GM12875 (cell line): Measurements from ENCODE around the gene HCFC1R1.
"Not testable (repeated sequence)": the region's sequence is repeated elsewhere in the genome, so short reads cannot be mapped to it uniquely, and the experiment has no call there.

Source experiments
- H3K4me3 ChIP-seq: one replicate; pipeline ENCODE4 v1.5.1; 2011; ENCODE audit warnings: low read depth, low read length, control low read depth
- TF ChIP-seq, protein P1 (sequence below): IDR thresholded peaks from 2 replicates; pipeline ENCODE4 v1.5.1; 2011; ENCODE audit warnings: low read depth, mild to moderate bottlenecking, control low read depth, inconsistent platforms, low read length, moderate library complexity, borderline replicate concordance; ENCODE audit not compliant: insufficient read depth

Gene HCFC1R1

DNA sequence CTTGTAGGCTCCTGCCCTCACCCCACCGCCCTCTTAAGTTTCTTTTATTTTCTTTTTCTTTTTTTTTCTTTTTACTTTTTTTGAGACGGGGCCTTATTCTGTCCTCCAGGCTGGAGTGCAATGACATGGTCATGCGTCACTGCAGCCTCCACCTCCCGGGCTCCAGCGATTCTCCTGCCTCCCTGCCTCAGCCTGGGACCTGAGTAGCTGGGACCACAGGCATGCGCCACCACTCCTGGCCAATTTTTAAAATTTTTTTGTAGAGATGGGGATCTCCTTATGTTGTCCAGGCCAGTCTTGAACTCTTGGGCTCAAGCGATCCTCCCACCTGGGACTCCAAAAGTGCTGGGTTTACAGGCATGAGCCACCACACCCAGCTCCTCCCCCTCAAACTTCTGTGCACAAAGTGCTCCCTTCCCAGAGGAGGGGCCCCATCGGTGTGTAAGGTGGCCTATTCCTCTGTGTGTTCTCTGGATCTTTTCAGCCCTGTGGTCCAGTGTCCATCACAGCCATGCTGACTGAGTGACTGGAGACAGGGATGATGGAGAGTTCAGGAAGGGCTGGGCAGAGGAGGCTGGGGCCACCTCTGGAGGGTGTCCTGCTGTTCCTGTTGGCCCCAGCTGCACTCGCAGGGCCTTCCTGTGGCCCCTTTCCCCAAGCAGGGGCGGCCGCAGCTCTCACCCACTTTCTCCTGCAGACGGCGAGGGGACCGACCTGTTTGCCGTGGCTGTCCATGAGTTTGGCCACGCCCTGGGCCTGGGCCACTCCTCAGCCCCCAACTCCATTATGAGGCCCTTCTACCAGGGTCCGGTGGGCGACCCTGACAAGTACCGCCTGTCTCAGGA lies 32.8 kb upstream of the HCFC1R1 start:
- TF ChIP-seq, protein P1, sequence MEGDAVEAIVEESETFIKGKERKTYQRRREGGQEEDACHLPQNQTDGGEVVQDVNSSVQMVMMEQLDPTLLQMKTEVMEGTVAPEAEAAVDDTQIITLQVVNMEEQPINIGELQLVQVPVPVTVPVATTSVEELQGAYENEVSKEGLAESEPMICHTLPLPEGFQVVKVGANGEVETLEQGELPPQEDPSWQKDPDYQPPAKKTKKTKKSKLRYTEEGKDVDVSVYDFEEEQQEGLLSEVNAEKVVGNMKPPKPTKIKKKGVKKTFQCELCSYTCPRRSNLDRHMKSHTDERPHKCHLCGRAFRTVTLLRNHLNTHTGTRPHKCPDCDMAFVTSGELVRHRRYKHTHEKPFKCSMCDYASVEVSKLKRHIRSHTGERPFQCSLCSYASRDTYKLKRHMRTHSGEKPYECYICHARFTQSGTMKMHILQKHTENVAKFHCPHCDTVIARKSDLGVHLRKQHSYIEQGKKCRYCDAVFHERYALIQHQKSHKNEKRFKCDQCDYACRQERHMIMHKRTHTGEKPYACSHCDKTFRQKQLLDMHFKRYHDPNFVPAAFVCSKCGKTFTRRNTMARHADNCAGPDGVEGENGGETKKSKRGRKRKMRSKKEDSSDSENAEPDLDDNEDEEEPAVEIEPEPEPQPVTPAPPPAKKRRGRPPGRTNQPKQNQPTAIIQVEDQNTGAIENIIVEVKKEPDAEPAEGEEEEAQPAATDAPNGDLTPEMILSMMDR, result no peak

DNA sequence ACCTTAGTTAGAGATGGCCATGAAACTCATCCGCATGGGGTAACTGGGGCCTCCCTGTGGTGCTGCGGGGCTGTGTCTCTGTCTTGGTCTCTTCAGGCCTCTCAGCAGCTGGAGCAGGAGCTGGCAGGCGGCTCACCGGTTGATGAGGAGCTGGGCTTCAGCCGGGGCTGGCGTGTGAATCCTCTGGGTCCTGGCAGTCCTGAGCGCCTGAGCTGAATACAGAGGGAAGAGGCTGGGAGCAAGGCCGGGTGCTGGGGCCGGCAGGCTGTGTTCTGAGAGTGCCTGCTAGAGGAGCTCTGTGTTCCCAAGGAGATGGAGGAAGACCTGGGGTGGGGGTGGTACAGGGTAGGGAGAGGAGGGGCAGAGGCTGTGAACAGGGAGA lies 32.0 kb upstream of the HCFC1R1 start:
- not testable (repeated sequence) for H3K4me3 ChIP-seq

More for the DNA sequence above, 32.8 kb upstream of the HCFC1R1 start:
- H3K4me3 ChIP-seq, result no peak overlapping the region

DNA sequence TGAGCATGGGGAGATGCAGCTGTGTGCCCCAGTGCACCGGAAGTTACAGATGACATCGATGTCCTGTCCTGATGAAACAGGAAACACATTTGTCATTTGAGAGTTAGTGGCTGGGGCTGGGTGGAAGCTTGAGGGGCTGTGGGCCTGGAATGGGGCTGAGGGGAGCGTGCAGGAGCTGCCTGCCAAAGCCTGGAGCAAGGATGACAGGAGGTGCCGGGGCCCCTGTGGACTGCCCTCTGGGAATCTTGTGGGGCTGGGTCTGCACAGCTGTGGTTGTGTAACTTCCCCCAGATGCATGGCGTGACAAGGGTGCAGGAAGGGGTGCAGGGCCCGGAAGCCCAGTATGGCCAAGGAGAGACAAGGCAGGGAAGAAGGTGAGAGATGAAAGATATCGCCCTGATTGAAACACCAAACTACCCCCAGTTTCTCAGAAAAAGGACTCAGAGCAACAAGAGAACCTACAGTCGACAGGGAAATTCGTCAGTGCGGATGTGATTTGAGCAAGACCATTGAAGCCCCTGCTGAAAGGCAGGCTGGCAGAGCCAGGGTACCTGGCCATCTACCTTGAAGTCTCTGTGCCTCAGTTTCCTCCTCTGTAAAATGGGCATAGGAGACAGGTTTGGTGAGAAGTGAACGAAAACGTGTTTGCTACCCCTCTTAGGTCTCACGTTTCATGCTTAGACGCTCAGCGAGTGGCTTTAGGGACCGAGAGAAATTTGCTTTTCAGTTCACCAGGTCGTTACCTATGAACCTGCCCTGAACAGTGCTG lies 31.4 kb upstream of the HCFC1R1 start:
- TF ChIP-seq, protein P1, result no peak
- no peak overlapping the region for H3K4me3 ChIP-seq

DNA sequence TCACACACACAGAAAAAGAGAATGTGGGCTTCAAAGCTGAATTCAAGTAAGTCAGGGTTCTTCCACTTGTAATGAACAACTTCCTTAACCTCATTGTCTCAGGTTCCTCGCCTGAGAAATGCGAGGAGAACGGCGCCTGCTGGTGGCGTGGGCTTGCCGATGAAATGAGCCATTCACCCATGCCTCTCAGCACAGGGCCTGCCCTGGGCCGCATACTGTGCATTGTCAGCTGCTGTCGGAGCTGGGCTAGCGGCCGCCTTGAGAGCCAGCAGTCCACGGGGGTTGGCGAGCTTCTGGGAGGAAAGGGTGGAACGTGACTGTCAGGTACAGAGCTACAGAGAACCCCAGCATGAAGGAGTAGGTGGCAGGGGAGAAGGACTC lies 29.6 kb upstream of the HCFC1R1 start:
- H3K4me3 ChIP-seq, result not testable (repeated sequence)

DNA sequence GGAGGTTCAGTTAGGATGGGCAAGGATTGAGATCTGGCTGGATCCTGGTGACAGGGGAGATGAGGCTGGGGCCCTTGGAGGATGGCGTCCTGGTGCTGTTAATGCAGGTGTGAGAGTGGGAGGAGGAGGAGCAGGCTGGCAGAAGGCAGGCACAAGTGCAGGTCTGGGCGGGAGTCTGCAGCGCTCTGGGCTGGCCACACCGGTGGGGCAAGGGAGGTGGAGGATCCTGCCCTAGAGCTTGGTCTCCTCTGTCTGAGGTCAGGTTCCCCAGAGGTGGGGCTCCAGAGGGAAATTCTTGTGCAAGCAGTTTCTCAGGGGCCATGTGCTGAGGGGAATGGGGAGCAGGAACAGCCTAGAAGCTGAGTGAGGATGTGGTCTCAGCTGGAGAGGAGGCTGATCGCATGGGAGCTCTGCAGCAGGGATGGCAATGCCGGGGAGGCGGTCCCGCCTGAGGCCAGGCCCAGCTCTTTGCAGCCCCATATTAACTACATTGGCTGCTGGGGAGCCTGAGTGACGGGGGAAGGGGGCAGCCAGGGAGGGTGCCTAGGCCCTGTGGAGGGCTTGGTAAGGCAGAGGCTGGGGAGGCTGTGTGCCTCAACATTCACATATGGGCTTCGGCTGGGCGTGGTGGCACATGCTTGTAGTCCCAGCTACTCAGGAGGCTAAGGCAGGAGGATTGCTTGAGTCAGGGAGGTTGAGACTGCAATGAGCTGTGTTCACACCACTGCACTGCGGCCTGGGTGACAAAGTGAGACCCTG lies 29.0 kb upstream of the HCFC1R1 start:
- not testable (repeated sequence) for H3K4me3 ChIP-seq

DNA sequence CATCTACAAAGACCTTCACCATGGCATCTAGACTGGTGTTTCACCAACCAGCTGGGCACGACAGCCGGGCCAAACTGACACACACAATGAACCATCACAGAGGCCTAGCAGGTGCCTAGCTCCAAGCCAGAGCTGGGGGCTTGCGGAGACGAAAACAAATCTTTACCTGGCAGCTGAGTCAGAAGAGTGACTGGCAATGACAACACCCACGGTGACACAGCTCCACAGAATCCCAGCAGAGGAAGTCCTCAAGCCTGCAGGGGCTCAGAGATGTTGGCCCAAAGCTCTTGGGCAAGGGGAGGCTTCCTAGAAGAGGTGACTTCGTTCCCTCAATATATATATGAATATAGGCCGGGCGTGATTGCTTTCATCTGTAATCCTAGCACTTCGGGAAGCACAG lies 27.8 kb upstream of the HCFC1R1 start:
- TF ChIP-seq, protein P1, result no peak

DNA sequence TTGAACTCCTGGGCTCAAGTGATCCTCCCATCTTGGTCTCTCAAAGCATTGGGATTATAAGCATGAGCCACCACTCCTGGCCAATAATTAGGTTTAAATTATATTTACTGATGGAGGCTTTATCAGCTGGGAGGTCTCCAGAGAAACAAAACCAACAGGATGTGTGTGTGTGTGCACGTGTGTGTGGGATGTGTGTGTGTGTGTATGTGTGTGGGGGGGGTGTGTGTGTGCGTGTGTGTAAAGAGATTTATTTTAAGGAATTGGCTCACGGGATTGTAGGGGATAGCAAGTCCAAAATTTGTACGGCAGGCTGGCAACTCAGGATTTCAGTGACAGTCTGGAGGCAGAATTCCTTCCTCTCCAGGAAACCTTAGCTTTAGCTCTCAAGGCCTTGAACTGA lies 27.3 kb upstream of the HCFC1R1 start:
- TF ChIP-seq, protein P1, result no peak
- H3K4me3 ChIP-seq, result no peak overlapping the region

More for the DNA sequence above, 27.8 kb upstream of the HCFC1R1 start:
- no peak overlapping the region for H3K4me3 ChIP-seq

DNA sequence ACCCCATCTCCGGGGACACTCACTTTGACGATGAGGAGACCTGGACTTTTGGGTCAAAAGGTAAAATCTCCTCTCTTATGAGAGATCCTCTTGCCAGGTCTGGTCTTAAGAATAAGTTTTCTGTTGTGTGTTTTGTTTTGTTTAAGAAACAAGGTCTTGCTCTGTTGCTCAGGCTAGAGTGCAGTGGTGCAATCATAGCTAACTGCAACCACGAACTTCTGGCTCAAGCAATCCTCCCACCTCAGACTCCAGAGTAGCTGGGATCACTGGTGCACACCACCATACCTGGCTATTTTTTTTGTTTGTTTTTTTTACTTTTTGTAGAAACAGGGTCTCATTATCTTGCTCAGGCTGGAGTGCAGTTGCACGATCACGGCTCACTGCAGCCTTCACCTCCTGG lies 26.7 kb upstream of the HCFC1R1 start:
- H3K4me3 ChIP-seq, result no peak overlapping the region
- TF ChIP-seq, protein P1, result no peak
